Chondrocyte (in vitro differentiated cells): ENCODE data around the gene MAGED1. TPM values are rescaled to one million over a fixed set of nuclear protein-coding genes. Genes with fewer than 3 reads are reported as not detected.

Experiments used
- DNase-seq: peaks from one replicate; pipeline ENCODE4 v3.0.0; 2021; ENCODE audit warnings: mixed read lengths, low spot score
- H3K27ac Mint-ChIP-seq: one replicate; pipeline ENCODE4 v1.8.0; 2021; ENCODE audit warnings: mild to moderate bottlenecking, moderate library complexity, mixed read lengths; ENCODE audit not compliant: unreplicated experiment
- H3K27me3 Mint-ChIP-seq: 2 replicates; pipeline ENCODE4 v1.8.0; 2021; ENCODE audit warnings: low read depth, mixed read lengths
- H3K36me3 Mint-ChIP-seq: 2 replicates; pipeline ENCODE4 v1.8.0; 2021; ENCODE audit warnings: low read depth, mixed read lengths
- H3K4me1 Mint-ChIP-seq: 2 replicates; pipeline ENCODE4 v1.8.0; 2021; ENCODE audit warnings: low read depth, mild to moderate bottlenecking, mixed read lengths
- H3K4me3 Mint-ChIP-seq: one replicate; pipeline ENCODE4 v1.8.0; 2021; ENCODE audit warnings: mild to moderate bottlenecking, moderate library complexity, mixed read lengths; ENCODE audit not compliant: unreplicated experiment
- H3K9me3 Mint-ChIP-seq: 2 replicates; pipeline ENCODE4 v1.8.0; 2021; ENCODE audit warnings: low read depth, mixed read lengths
- total RNA-seq: library from RNA; stranded (reverse); gene quantifications from 3 replicates; pipeline ENCODE4 v1.2.1, GENCODE V29; 2021
- TF ChIP-seq, protein P1 (sequence below): fragments of 200-600 bp; sonication (generic); IDR thresholded peaks from 2 replicates; pipeline ENCODE4 v1.5.0; 2021; ENCODE audit warnings: antibody characterized with exemption, mild to moderate bottlenecking, moderate library complexity

Gene MAGED1
- total RNA-seq, 1 donor from 2014 or later: 477 TPM

DNA sequence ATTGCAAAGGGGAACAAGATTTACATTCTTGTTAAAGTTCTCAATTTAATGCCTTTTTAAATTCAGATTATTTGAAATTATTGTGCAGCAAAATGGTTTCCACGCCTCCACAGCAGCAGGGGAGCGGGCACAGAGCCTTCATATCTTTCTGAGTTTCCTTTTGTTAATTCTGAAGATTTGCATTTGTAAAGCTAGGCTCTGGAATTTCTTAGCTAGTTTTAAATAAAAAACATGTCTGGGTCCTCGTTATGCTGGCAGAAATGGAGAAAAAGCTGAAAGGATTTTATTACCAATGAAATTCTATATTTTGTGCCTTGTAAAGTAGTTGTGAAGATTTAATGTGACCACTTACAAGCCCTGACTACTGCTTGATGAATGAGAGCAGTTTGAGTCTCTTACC, 40.8 kb upstream of the MAGED1 start:
- Mint-ChIP-seq H3K27me3 (no peaks in the 10 kb centered on the region), H3K4me3 (no peak overlapping the region), H3K4me1 (no peaks in the 10 kb centered on the region), H3K9me3 (peaks cover 27% of the 10 kb centered on the region), H3K27ac (no peak overlapping the region), H3K36me3 (peaks cover 9% of the 10 kb centered on the region)
- DNase-seq: no peak
- TF ChIP-seq, protein P1, sequence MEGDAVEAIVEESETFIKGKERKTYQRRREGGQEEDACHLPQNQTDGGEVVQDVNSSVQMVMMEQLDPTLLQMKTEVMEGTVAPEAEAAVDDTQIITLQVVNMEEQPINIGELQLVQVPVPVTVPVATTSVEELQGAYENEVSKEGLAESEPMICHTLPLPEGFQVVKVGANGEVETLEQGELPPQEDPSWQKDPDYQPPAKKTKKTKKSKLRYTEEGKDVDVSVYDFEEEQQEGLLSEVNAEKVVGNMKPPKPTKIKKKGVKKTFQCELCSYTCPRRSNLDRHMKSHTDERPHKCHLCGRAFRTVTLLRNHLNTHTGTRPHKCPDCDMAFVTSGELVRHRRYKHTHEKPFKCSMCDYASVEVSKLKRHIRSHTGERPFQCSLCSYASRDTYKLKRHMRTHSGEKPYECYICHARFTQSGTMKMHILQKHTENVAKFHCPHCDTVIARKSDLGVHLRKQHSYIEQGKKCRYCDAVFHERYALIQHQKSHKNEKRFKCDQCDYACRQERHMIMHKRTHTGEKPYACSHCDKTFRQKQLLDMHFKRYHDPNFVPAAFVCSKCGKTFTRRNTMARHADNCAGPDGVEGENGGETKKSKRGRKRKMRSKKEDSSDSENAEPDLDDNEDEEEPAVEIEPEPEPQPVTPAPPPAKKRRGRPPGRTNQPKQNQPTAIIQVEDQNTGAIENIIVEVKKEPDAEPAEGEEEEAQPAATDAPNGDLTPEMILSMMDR: no peak

DNA sequence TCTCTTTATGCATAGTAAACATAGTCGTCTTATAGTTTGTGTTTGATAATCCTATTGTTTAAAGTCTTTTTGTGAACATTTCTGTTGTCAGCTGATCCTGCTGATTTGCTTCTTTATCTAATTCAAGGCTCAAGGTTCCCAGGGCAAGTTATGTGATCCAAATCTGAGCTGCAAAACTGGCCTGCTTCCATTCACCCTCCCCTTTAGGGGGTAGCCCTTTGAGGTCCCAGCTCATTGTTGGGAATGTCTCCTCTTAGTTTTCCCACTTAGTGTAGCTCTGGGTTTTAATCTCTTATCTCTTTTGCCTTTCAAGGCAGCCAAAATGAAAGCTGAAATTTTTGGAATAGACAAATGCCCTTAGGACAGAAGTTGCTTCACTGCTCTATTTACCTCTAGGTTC, 40.2 kb upstream of the MAGED1 start:
- Mint-ChIP-seq H3K9me3 (peaks cover 30% of the 10 kb centered on the region), H3K4me3 (no peak overlapping the region), H3K27ac (no peak overlapping the region), H3K36me3 (peaks cover 11% of the 10 kb centered on the region), H3K27me3 (no peaks in the 10 kb centered on the region), H3K4me1 (no peaks in the 10 kb centered on the region)
- DNase-seq: no peak
- TF ChIP-seq, protein P1: no peak

DNA sequence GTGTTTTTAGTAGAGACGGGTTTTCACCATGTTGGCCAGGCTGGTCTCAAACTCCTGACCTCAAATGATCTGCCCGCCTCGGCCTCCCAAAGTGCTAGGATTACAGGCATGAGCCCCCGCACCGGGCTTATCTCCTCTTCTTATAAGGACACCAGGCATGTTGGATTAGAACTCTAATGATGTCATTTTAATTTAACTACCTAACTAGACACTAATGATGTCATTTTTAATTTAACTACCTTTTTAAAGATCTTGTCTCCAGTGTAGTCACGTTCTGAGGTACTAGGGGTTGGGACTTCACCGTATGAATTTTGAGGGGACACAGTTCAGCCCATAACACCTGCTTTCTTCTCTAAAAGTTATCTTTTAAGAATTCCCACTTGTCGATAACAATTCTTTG, 37.7 kb upstream of the MAGED1 start:
- Mint-ChIP-seq H3K27ac (no peak overlapping the region), H3K9me3 (peaks cover 35% of the 10 kb centered on the region), H3K4me1 (no peaks in the 10 kb centered on the region), H3K36me3 (peaks cover 11% of the 10 kb centered on the region), H3K4me3 (no peak overlapping the region), H3K27me3 (no peaks in the 10 kb centered on the region)
- TF ChIP-seq, protein P1: no peak
- DNase-seq: no peak

DNA sequence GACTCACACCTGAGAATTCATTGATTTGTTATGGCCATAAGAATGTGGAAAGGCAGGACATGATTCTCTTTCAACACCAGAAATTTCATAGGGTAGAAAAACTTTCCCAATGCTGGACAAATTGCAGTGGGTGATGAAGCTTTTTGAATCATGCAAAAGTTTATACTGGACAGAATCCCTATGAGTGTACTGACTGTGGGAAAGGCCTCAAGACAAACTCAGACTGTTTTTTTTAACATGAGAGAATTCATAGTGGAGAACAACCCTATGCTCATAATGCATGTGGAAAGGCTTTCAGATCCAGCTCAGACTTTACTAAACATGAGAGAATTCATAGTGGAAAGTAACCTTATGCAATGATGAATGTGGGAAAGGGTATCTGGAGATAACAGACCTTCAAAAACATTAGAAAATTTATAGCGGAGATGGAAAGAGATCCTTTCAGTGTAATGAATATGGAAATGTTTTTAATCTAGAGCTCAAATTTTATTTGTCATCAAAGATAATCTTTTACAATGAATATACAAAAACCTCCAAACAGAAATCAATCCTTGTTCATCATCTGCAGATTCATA, 36.2 kb upstream of the MAGED1 start:
- Mint-ChIP-seq H3K36me3 (peaks cover 11% of the 10 kb centered on the region), H3K27ac (no peak overlapping the region), H3K27me3 (no peaks in the 10 kb centered on the region), H3K4me1 (no peaks in the 10 kb centered on the region), H3K4me3 (no peak overlapping the region), H3K9me3 (peaks cover 35% of the 10 kb centered on the region)
- DNase-seq: no peak
- TF ChIP-seq, protein P1: no peak

DNA sequence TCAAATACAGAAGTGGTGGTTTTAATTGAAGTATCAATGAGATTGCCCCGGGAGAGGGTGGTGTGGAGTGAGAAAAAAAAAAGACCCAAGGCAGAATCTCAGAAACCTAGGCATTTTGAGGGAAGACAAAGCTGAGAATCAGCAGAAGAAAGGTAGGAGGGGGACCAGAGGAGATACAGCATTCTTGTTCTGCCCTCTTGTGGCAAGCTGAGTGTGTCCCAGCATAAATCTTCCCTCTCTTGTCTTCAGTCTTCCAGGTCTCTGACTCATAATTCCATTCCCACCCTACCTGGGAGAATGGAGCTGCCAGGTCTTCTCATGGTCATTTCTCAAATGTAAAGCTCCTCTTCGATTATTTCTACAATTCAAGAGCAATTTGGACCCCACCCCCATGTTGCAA, 32.7 kb upstream of the MAGED1 start:
- no peaks in the 10 kb centered on the region for H3K4me1 Mint-ChIP-seq
- TF ChIP-seq, protein P1: peak; percentile 76
- no peak overlapping the region for H3K4me3 Mint-ChIP-seq
- no peaks in the 10 kb centered on the region for H3K27me3 Mint-ChIP-seq
- H3K27ac Mint-ChIP-seq: no peak overlapping the region
- peaks cover 10% of the 10 kb centered on the region for H3K36me3 Mint-ChIP-seq
- H3K9me3 Mint-ChIP-seq: peaks cover 37% of the 10 kb centered on the region
- no peak for DNase-seq
